B cell (primary cell): ENCODE measurements around the gene MTERF4. TPM values are rescaled to one million over a fixed set of nuclear protein-coding genes. Genes with fewer than 3 reads are reported as not detected.

Source experiments
- ATAC-seq: fragments of 200-7000 bp; cut with Tn5 transposase; one replicate; pipeline ENCODE4 v1.10.0; 2021; ENCODE audit warnings: low read depth, mild to moderate bottlenecking, moderate number of reproducible peaks, moderate library complexity
- CTCF ChIA-PET: fragments of 350-600 bp; sonication (Branson Sonifier 250); formaldehyde crosslinking; loops from one replicate; lab custom pipeline; 2021; ENCODE audit warnings: antibody characterized with exemption, inconsistent platforms; lab: Charles Lee
- POLR2A ChIA-PET: fragments of 350-600 bp; sonication (Branson Sonifier 250); formaldehyde crosslinking; loops from one replicate; lab custom pipeline; 2021; ENCODE audit warnings: antibody characterized with exemption; lab: Charles Lee
- DNase-seq: peaks from one replicate; pipeline ENCODE4 v3.0.0; 2013
- H2AFZ ChIP-seq: 2 replicates; pipeline ENCODE4 v1.6.1; 2012; ENCODE audit warnings: mild to moderate bottlenecking, low read depth, low read length; ENCODE audit not compliant: insufficient read depth, poor library complexity, severe bottlenecking
- H3K27ac ChIP-seq, 2 donors: 1 replicate in 1 of 2; 2 replicates in 1 of 2; pipeline ENCODE4 v1.5.1; 2012 to 2013; ENCODE audit warnings: low read length in 2 of 2, mild to moderate bottlenecking in 2 of 2, moderate library complexity in 1 of 2
- H3K27me3 ChIP-seq, 4 experiments: fragments of 200-600 bp in 1 of 4; sonication (generic) in 1 of 4; replicated peaks in 1 of 4; 1 replicate in 2 of 4; 2 replicates in 2 of 4; pipeline versions ENCODE4 v1.6.1 to v1.7.0; 2013 to 2016; ENCODE audit warnings: low read length in 3 of 4, mild to moderate bottlenecking in 2 of 4, mixed read lengths in 1 of 4, moderate library complexity in 1 of 4; ENCODE audit not compliant: insufficient read depth in 4 of 4, control insufficient read depth in 3 of 4; ENCODE audit errors: control extremely low read depth in 1 of 4
- H3K36me3 ChIP-seq, 2 experiments: replicated peaks in 1 of 2; 1 replicate in 1 of 2; 2 replicates in 1 of 2; pipeline versions ENCODE4 v1.6.1 to v1.7.1; 2013; ENCODE audit warnings: low read length in 1 of 2; ENCODE audit not compliant: insufficient read depth in 2 of 2, control insufficient read depth in 1 of 2; ENCODE audit errors: control extremely low read depth in 1 of 2, extremely low read depth in 1 of 2
- H3K4me1 ChIP-seq, 2 donors: fragments of 200-600 bp in 1 of 2; sonication (generic) in 1 of 2; 1 replicate in 1 of 2; 2 replicates in 1 of 2; pipeline versions ENCODE4 v1.5.1 to v1.6.1; 2013 to 2017; ENCODE audit warnings: low read length in 2 of 2; ENCODE audit not compliant: control insufficient read depth in 2 of 2, insufficient read depth in 2 of 2
- H3K4me2 ChIP-seq: replicated peaks from 2 replicates; pipeline ENCODE3; 2012; ENCODE audit warnings: mild to moderate bottlenecking, low read depth, low read length; ENCODE audit not compliant: poor library complexity, severe bottlenecking
- H3K4me3 ChIP-seq, 5 experiments: fragments of 200-600 bp in 1 of 5; sonication (generic) in 1 of 5; 1 replicate in 3 of 5; 2 replicates in 2 of 5; pipeline versions ENCODE4 v1.5.1 to v1.7.0; 2011 to 2016; ENCODE audit warnings: low read length in 4 of 5, mild to moderate bottlenecking in 4 of 5, low read depth in 2 of 5, control low read depth in 1 of 5, moderate library complexity in 1 of 5; ENCODE audit not compliant: insufficient read depth in 1 of 5; ENCODE audit errors: control extremely low read depth in 1 of 5, extremely low read depth in 1 of 5
- H3K79me2 ChIP-seq: fragments of 200-600 bp; sonication (generic); one replicate; pipeline ENCODE4 v1.6.0; 2016; ENCODE audit warnings: low read length; ENCODE audit not compliant: control insufficient read depth, insufficient read depth
- H3K9ac ChIP-seq: fragments of 200-600 bp; sonication (generic); 2 replicates; pipeline ENCODE4 v1.6.1; 2017; ENCODE audit warnings: mild to moderate bottlenecking, low read length, moderate library complexity
- H3K9me3 ChIP-seq, 3 donors: one replicate each; pipeline versions ENCODE4 v1.6.1 to v1.7.1; 2013; ENCODE audit warnings: low read length in 2 of 3; ENCODE audit not compliant: control insufficient read depth in 2 of 3, insufficient read depth in 1 of 3; ENCODE audit errors: control extremely low read depth in 1 of 3
- H4K20me1 ChIP-seq: 2 replicates; pipeline ENCODE4 v1.6.0; 2012; ENCODE audit warnings: mild to moderate bottlenecking, low read length; ENCODE audit not compliant: insufficient read depth, control insufficient read depth, poor library complexity, severe bottlenecking
- H3K27ac Mint-ChIP-seq: one replicate; pipeline ENCODE4 v1.8.0; 2021; ENCODE audit warnings: mixed read lengths
- H3K27me3 Mint-ChIP-seq: one replicate; pipeline ENCODE4 v1.8.0; 2021; ENCODE audit warnings: mixed read lengths
- H3K4me1 Mint-ChIP-seq: one replicate; pipeline ENCODE4 v1.8.0; 2021; ENCODE audit warnings: mixed read lengths
- H3K4me3 Mint-ChIP-seq: one replicate; pipeline ENCODE4 v1.8.0; 2021; ENCODE audit warnings: mixed read lengths
- H3K9me3 Mint-ChIP-seq: one replicate; pipeline ENCODE4 v1.8.0; 2022; ENCODE audit warnings: mixed read lengths; ENCODE audit not compliant: insufficient read depth
- EZH2 ChIP-seq: IDR thresholded peaks from 2 replicates; pipeline ENCODE4 v1.6.1; 2012; ENCODE audit warnings: borderline replicate concordance, low read depth, mild to moderate bottlenecking, moderate library complexity, low read length; ENCODE audit not compliant: insufficient read depth, poor library complexity, severe bottlenecking
- WGBS: methylation state at CpG from one replicate; pipeline ENCODE4 v1.1.5; 2013; ENCODE audit warnings: missing lambda C conversion rate; ENCODE audit not compliant: insufficient coverage; 5-methylcytosine and 5-hydroxymethylcytosine counted together
- intact Hi-C: fragments of 100-400 bp; cut with micrococcal nuclease; formaldehyde crosslinking; loops from one replicate; pipeline ENCODE4 v1.10.0; 2022
- polyA plus RNA-seq: library from polyadenylated mRNA; depleted of rRNA; stranded (reverse); fragments of >200 nt; gene quantifications from 2 replicates; pipeline ENCODE4 v1.2.3, GENCODE V29; 2012
- total RNA-seq, 2 donors: library from RNA; stranded (reverse); fragments of 120-200 nt in 1 of 2; gene quantifications; 1 replicate in 1 of 2; 2 replicates in 1 of 2; pipeline versions ENCODE4 v1.2.3 to v1.2.4, GENCODE V29; 2013 to 2022
- TF ChIP-seq, protein P1 (sequence below): fragments of 200-600 bp; IDR thresholded peaks from one replicate; pipeline ENCODE4 v1.8.0; 2022; ENCODE audit warnings: antibody characterized with exemption, mild to moderate bottlenecking

Gene MTERF4
- total and polyA plus RNA-seq, 2 donors (not counting 1 experiment from before 2014, with no cell fraction given) = 88.7 to 153 TPM

DNA sequence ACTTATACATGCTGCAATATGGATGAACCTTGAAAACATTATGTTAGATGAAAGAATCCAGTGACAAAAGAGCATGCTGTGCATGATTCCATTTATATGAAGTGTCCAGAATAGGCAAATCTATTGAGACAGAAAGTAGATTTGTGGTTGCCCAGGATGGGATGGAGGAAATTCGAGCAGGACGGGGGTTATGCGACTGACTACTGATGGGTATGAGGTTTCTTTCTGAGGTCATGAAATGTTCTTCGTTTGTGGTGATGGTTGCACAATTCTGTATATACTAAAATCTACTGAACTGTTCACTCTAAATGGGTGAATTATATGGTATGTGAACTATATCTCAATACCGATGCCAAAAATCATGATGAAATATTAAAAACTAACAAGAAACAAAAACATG lies 18.9 kb upstream of the MTERF4 start:
- Histone ChIP-seq H3K4me1 (peaks cover 4 to 19% of the 10 kb centered on the region in 2 donors), H3K9ac (no peak overlapping the region), H3K27ac (no peak overlapping the region), H3K79me2 (peaks cover 3% of the 10 kb centered on the region), H3K27me3 (no peaks in the 10 kb centered on the region), H3K9me3 (peaks cover 0 to 3% (median 1%) of the 10 kb centered on the region in 3 donors), H4K20me1 (no peaks in the 10 kb centered on the region), H3K4me2 (no peak overlapping the region), H3K36me3 (peaks cover 5 to 31% of the 10 kb centered on the region in 2 experiments), H3K4me3 (no peak overlapping the region), H2AFZ (no peak overlapping the region)
- H3K4me1 Mint-ChIP-seq = peaks cover 13% of the 10 kb centered on the region
- ChIA-PET CTCF (interaction anchor here (1.2 kb wide), 1 partner anchor 271 kb away, joined by 3 read pairs; no protein-coding TSS in a partner anchor), POLR2A (interaction anchor here (1.7 kb wide), 1 partner anchor 10 kb away, joined by 5 read pairs; no protein-coding TSS in a partner anchor)
- no peaks in the 10 kb centered on the region for H3K9me3 Mint-ChIP-seq
- DNase-seq = no peak
- intact Hi-C loops = no loop called here
- no peaks in the 10 kb centered on the region for H3K27me3 Mint-ChIP-seq
- no peak overlapping the region for H3K27ac Mint-ChIP-seq
- TF ChIP-seq, protein P1, sequence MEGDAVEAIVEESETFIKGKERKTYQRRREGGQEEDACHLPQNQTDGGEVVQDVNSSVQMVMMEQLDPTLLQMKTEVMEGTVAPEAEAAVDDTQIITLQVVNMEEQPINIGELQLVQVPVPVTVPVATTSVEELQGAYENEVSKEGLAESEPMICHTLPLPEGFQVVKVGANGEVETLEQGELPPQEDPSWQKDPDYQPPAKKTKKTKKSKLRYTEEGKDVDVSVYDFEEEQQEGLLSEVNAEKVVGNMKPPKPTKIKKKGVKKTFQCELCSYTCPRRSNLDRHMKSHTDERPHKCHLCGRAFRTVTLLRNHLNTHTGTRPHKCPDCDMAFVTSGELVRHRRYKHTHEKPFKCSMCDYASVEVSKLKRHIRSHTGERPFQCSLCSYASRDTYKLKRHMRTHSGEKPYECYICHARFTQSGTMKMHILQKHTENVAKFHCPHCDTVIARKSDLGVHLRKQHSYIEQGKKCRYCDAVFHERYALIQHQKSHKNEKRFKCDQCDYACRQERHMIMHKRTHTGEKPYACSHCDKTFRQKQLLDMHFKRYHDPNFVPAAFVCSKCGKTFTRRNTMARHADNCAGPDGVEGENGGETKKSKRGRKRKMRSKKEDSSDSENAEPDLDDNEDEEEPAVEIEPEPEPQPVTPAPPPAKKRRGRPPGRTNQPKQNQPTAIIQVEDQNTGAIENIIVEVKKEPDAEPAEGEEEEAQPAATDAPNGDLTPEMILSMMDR = no peak
- TF ChIP-seq EZH2 = no peak
- WGBS = 80% methylated on average over 1 of the region's 5 CpGs
- no peak overlapping the region for H3K4me3 Mint-ChIP-seq
- ATAC-seq = no peak

DNA sequence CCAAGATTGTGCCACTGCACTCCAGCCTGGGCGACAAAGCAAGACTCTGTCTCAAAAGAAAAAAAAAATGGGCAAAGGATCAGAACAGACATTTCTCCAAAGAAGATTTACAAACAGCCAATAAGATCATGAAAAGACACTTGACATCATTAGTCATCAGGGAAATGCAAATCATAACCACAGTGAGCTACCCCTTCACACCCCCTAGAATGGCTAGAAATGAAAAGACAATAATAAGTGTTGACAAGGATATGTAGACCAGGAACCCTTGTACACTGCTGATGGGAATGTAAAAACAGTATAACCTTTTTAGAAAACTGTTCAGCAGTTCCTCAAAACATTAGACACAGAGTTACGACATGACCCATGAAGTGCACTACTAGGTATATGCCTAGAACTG lies 18.4 kb upstream of the MTERF4 start:
- intact Hi-C loops = no loop called here
- WGBS = 100% methylated on average over 1 of the region's 2 CpGs

More for the DNA sequence above, 18.4 kb upstream of the MTERF4 start:
- Histone ChIP-seq H3K9me3 (peaks cover 0 to 3% (median 1%) of the 10 kb centered on the region in 3 donors), H3K4me1 (peaks cover 0 to 13% of the 10 kb centered on the region in 2 donors), H3K4me3 (no peak overlapping the region), H3K9ac (no peak overlapping the region), H3K27me3 (no peaks in the 10 kb centered on the region), H3K36me3 (peaks cover 5 to 33% of the 10 kb centered on the region in 2 experiments), H3K27ac (no peak overlapping the region), H3K79me2 (peaks cover 4% of the 10 kb centered on the region), H2AFZ (no peak overlapping the region), H4K20me1 (no peaks in the 10 kb centered on the region), H3K4me2 (no peak overlapping the region)
- POLR2A ChIA-PET = interaction anchor here (0.6 to 1.7 kb wide), 2 partner anchors 10 to 19 kb away, joined by 3 to 5 read pairs; no protein-coding TSS in a partner anchor
- Mint-ChIP-seq H3K4me1 (peaks cover 8% of the 10 kb centered on the region), H3K9me3 (no peaks in the 10 kb centered on the region), H3K27me3 (no peaks in the 10 kb centered on the region), H3K27ac (no peak overlapping the region), H3K4me3 (no peak overlapping the region)
- CTCF ChIA-PET = no interaction called here
- no peak for ATAC-seq
- TF ChIP-seq EZH2 = no peak
- TF ChIP-seq, protein P1 = no peak
- no peak for DNase-seq
